Prostate gland (tissue), 2 donors: Measurements from ENCODE around the gene SEC61G. TPM values are rescaled to one million over a fixed set of nuclear protein-coding genes. Genes with fewer than 3 reads are reported as not detected.

Experiments
- DNase-seq: peaks from one replicate; pipeline ENCODE4 v3.0.0-alpha.2; 2019; ENCODE audit warnings: low spot score
- H3K27ac ChIP-seq, 2 donors: fragments of 200-600 bp; sonication (generic); 2 replicates each; pipeline ENCODE4 v1.5.1; 2017 to 2019
- H3K27me3 ChIP-seq: fragments of 200-600 bp; sonication (generic); replicated peaks from 2 replicates; pipeline ENCODE4 v1.5.1; 2019; ENCODE audit not compliant: insufficient read depth
- H3K36me3 ChIP-seq, 2 donors: fragments of 200-600 bp; sonication (generic); 1 replicate in 1 of 2; 2 replicates in 1 of 2; pipeline versions ENCODE4 v1.5.1 to v1.8.1; 2017 to 2019
- H3K4me1 ChIP-seq: fragments of 200-600 bp; sonication (generic); replicated peaks from 2 replicates; pipeline ENCODE4 v1.5.1; 2019
- H3K4me3 ChIP-seq, 2 donors: fragments of 200-600 bp; sonication (generic); 2 replicates each; pipeline ENCODE4 v1.5.1; 2017 to 2019
- H3K9me3 ChIP-seq: fragments of 200-600 bp; sonication (generic); 2 replicates; pipeline ENCODE4 v1.5.1; 2017
- CTCF ChIP-seq, 4 experiments: fragments of 200-600 bp in 2 of 4; fragments of 450-650 bp in 2 of 4; sonication (generic) in 2 of 4; IDR thresholded peaks; 1 replicate in 3 of 4; 2 replicates in 1 of 4; pipeline ENCODE4 v1.5.1; 2016 to 2019; ENCODE audit warnings: antibody characterized with exemption in 4 of 4, mild to moderate bottlenecking in 2 of 4, moderate library complexity in 2 of 4
- POLR2A ChIP-seq: fragments of 450-650 bp; IDR thresholded peaks from one replicate; pipeline ENCODE4 v1.6.1; 2016; ENCODE audit warnings: antibody characterized with exemption, mild to moderate bottlenecking
- POLR2AphosphoS5 ChIP-seq: sonication (generic); formaldehyde crosslinking; IDR thresholded peaks from one replicate; pipeline ENCODE4 v1.6.1; 2017; ENCODE audit warnings: antibody characterized with exemption
- WGBS: methylation state at CpG from one replicate; pipeline ENCODE4 v1.1.5; 2018; 5-methylcytosine and 5-hydroxymethylcytosine counted together
- intact Hi-C: fragments of 100-400 bp; cut with DNase I; formaldehyde crosslinking; loops from one replicate; pipeline ENCODE4 v1.14.2; 2022
- total RNA-seq, 2 donors: library from RNA; depleted of rRNA; stranded (reverse); fragments of >200 nt; gene quantifications; one replicate each; pipeline ENCODE4 v1.1.0, GENCODE V29; 2016

The SEC61G gene
- total RNA-seq, 2 donors from 2014 or later: 253 to 473 TPM

- no peak for TF ChIP-seq POLR2A
- no peak for TF ChIP-seq POLR2AphosphoS5
- TF ChIP-seq CTCF (IDR thresholded peaks at IDR 0.05): no peak
- WGBS: 90% methylated on average over 2 of the region's 2 CpGs
- intact Hi-C loops: no loop called here
Measured at GRCh38 chr7:54769203-54769602, 10.2 kb upstream of the SEC61G start.

GRCh38 chr7:54764861-54765260 is 5.8 kb upstream of the SEC61G start:
- WGBS: 75% methylated on average over 9 of the region's 9 CpGs

More at GRCh38 chr7:54769203-54769602, 10.2 kb upstream of the SEC61G start:
- Histone ChIP-seq H3K4me1 (peaks cover 3% of the 10 kb centered on the region), H3K36me3 (no peaks in the 10 kb centered on the region), H3K4me3 (no peak overlapping the region), H3K27me3 (no peaks in the 10 kb centered on the region), H3K27ac (no peak overlapping the region), H3K9me3 (no peaks in the 10 kb centered on the region)
- no peak for DNase-seq

GRCh38 chr7:54757711-54758110 is 1.3 kb downstream of the SEC61G start:
- TF ChIP-seq POLR2AphosphoS5 (no peak), POLR2A (no peak)
- DNase-seq: no peak
- Histone ChIP-seq H3K27me3 (no peaks in the 10 kb centered on the region), H3K36me3 (no peaks in the 10 kb centered on the region), H3K27ac (no peak overlapping the region), H3K4me3 (peak overlapping the region; percentile 86 to 94), H3K4me1 (peaks cover 3% of the 10 kb centered on the region), H3K9me3 (no peaks in the 10 kb centered on the region)
- 64% methylated on average over 6 of the region's 6 CpGs for WGBS
- intact Hi-C loops: no loop called here

More at GRCh38 chr7:54764861-54765260, 5.8 kb upstream of the SEC61G start:
- Histone ChIP-seq H3K36me3 (no peaks in the 10 kb centered on the region), H3K27me3 (no peaks in the 10 kb centered on the region), H3K4me3 (no peak overlapping the region), H3K9me3 (no peaks in the 10 kb centered on the region), H3K27ac (no peak overlapping the region), H3K4me1 (no peaks in the 10 kb centered on the region)
- no peak for DNase-seq
- TF ChIP-seq POLR2A (no peak), CTCF (IDR thresholded peaks at IDR 0.05) (no peak), POLR2AphosphoS5 (no peak)
- intact Hi-C loops: no loop called here

GRCh38 chr7:54749200-54749599 is 9.8 kb downstream of the SEC61G start:
- no peak overlapping the region for H3K4me3 ChIP-seq
- H3K9me3 ChIP-seq: no peaks in the 10 kb centered on the region
- H3K4me1 ChIP-seq: no peaks in the 10 kb centered on the region
- intact Hi-C loops: no loop called here
- H3K36me3 ChIP-seq: peaks cover 0 to 14% of the 10 kb centered on the region in 2 donors
- no peak for DNase-seq
- WGBS: 90% methylated on average over 6 of the region's 6 CpGs
- TF ChIP-seq POLR2AphosphoS5 (no peak), POLR2A (no peak), CTCF (IDR thresholded peaks at IDR 0.05) (no peak)
- H3K27me3 ChIP-seq: no peaks in the 10 kb centered on the region
- no peak overlapping the region for H3K27ac ChIP-seq

GRCh38 chr7:54747234-54747633 is 11.8 kb downstream of the SEC61G start:
- no peaks in the 10 kb centered on the region for H3K27me3 ChIP-seq
- no peaks in the 10 kb centered on the region for H3K9me3 ChIP-seq
- H3K27ac ChIP-seq: no peak overlapping the region
- intact Hi-C loops: no loop called here
- WGBS: 94% methylated on average over 5 of the region's 5 CpGs
- no peak for TF ChIP-seq CTCF (IDR thresholded peaks at IDR 0.05)
- TF ChIP-seq POLR2A: no peak
- no peak for TF ChIP-seq POLR2AphosphoS5
- H3K4me1 ChIP-seq: no peaks in the 10 kb centered on the region
- no peak for DNase-seq
- H3K36me3 ChIP-seq: peaks cover 0 to 14% of the 10 kb centered on the region in 2 donors
- H3K4me3 ChIP-seq: no peak overlapping the region
